Measurements from ENCODE around the gene GABBR2.

The GABBR2 gene

DNA sequence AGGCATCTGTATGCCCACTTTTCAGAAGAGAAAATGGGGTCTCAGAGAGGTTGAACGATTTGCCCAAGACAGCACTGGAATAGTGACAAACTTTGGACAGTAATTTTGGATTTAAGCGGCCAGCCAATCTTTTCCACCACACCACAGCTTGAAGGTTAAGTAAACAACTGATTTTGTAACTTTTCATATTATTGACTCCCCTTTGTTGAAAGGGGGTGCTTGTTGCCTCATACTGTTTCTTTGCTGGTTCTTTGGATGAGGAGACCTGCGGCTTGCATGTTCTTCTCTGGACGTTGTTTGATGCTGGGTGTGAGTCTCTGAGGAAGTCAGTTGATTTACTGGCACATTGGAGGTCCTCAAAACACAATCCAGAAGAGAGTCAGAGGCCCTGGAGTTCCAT is 11.7 kb upstream of the GABBR2 start:
- DNase-seq (ENCODE audit: low spot score) = no peak

GRCh38 chr9:98719055-98719454 is 10.3 kb upstream of the GABBR2 start:
- no peak for DNase-seq (ENCODE audit: low spot score)

DNA sequence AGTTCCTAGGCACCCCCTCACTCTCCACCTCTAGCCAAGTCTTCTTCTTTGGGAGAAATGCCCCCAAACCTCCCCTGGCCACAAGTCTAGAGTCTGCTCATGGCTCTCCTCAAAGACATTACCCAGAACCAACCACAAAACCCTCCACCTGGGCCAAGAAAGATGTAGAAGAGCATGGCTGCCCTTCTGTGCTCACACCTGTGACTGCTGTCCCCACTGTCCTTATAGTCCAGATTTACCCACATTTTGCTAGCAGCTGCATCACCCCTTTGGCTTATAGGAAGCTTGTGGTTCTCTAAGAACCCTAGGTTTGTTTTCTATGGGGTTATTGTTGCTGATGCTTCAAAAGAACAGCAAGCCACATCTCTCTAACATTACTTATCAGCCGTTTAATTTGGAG is 6.1 kb upstream of the GABBR2 start:
- no peak for DNase-seq (ENCODE audit: low spot score)

GRCh38 chr9:98712987-98713386 is 4.3 kb upstream of the GABBR2 start:
- no peak for DNase-seq (ENCODE audit: low spot score)

GRCh38 chr9:98709968-98710965 is 1.5 kb upstream of the GABBR2 start:
- no peak for DNase-seq (ENCODE audit: low spot score)

DNA sequence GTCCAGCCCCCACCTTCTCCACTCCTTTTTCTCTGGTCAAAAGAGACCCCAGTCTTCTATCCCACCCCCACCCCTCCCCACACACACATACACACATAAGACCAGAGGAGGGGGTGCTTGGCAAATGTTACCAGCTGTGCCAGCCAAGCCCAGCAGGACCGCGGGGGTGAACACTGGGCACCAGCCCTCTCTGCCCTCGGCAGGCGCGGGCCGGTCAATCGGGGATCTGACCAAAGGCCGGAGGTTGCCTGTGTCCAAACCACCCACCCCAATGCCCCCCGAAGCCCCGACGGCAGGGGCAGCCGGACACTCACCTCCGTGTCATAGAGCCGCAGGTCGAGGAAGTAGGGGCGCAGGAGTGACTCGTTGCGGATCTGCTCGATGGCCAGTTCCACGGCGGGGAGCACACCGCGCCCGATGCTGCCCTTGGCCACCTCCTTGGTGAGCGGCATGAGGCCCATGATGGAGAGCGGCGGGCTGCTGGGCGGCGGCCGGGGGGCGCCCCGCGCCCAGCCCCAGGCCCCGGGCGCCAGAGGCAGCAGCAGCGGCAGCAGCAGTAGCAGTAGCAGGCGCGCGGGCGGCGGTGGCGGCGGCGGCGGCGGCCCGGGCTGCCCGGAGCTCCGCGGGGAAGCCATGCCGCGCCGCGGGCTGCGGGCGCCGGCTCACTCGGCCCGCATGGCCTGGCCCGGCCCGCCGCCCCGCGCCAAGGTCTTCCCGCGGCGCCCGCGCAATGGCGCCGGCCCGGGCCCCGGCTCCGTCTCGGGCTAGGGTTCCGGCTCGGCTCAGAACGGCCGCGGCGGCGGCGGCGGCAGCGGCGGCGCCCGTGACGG is 417 bp downstream of the GABBR2 start:
- DNase-seq (ENCODE audit: low spot score) = no peak

DNA sequence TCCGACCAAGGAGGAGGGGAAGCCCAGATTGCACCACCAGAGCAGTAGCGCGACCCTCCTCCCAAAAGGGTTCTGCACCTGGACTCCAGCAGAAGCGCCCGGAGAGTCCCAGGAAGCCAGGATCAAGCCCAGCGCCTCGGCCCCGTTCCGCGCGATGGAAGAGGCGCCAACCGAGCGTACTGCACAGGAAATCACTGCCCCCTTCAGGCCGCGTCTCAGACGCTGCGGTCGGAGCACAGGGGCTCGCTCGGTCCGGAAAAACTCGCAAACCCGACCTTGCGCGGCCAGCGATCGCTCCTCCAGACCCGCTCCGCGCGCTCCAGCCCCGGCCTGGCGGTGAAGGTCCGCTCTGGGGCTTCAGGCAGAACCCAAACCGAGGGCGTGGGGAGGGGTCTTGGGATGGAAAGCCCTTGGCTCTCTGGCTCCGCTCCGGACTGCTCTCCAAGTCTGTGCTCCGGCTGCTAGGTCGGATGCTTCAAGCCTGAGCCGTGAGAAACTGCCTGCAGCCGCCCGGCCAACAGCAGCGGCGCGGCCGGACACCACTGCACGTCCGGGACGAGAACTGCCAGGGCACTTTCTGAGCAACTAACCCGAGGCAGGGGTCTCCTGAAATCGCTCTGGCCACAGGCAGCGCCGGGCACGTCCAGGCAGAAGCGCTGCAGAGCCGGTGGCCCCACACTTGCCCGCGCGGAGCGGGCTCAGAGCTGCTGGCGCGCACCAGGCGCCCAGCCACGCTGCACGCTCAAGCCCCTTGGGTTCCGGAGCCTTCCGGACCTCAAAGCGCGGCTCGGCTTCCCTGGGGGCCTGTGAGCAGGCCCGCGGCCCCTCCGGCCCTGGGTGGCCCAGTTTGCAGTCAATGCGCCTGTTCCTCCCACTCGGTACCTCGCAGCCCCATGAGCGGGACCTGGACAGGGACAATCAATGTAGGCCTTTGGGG is 1.3 kb downstream of the GABBR2 start:
- DNase-seq (ENCODE audit: low spot score) = no peak

GRCh38 chr9:98706651-98707165 is 2.0 kb downstream of the GABBR2 start:
- no peak for DNase-seq (ENCODE audit: low spot score)

- DNase-seq (ENCODE audit: low spot score) = no peak
These were observed 5.8 kb downstream of the GABBR2 start for GRCh38 chr9:98702835-98703380.

GRCh38 chr9:98702340-98702739 is 6.4 kb downstream of the GABBR2 start:
- no peak for DNase-seq (ENCODE audit: low spot score)

DNA sequence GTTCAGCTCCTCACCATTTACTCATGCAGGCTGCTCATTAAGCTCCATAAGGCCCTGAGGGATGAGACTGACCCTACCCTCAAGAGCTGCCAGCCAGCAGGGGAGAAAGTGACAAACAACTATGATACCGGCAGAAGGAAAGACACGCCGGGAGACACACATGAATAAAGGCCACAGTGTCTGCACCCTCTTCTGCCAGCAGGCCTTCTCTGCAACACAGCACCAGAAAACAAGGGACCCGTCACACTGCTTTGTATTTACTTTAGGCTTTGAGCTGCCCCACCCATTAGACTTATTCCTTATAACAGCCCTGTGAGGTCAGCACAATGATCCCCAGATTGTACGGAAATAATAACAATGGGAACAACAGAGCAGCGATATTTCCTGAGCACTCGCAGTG is 7.2 kb downstream of the GABBR2 start:
- no peak for DNase-seq (ENCODE audit: low spot score)

DNA sequence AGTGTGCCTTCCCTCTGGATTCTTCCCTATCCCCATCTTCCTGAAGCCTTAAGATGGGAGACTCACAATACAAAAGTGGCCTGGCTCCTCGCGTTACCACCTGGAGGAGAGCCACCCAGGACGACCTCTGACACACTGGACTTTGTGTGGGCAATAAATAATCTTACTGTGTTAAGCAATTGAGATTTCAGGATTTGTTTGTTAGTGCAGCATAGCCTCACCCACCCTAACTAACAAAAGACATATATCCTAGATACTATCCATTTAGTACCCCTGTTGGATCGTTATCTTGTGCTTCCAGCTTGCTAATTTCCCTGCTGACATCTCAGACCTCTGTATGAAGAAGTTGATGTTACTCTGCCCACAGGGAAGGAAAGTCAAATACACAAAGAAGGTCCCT is 7.9 kb downstream of the GABBR2 start:
- no peak for DNase-seq (ENCODE audit: low spot score)

GRCh38 chr9:98698856-98699255 is 9.9 kb downstream of the GABBR2 start:
- DNase-seq (ENCODE audit: low spot score) = no peak

- DNase-seq (ENCODE audit: low spot score) = no peak
These were observed 13.8 kb downstream of the GABBR2 start for GRCh38 chr9:98694943-98695342.

DNA sequence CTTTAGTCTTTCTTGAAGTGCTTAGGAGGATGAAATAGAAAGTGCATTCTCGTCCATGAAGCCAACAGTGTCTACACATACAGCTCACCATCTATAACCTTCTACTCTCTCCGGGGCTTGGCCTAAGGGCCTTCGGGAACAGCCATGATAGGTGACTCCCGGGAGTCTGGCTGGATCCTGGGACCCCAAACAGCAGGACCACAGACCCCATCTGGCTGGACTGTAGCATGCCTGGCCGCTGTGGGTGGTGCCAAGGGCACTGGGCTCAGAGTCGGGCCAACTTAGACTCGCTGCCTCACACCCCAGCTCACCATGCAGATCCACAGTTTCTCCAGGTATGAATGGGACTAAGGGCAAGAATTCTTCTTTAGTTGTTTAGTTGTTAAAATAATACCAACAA is 16.3 kb downstream of the GABBR2 start:
- DNase-seq (ENCODE audit: low spot score) = no peak

DNA sequence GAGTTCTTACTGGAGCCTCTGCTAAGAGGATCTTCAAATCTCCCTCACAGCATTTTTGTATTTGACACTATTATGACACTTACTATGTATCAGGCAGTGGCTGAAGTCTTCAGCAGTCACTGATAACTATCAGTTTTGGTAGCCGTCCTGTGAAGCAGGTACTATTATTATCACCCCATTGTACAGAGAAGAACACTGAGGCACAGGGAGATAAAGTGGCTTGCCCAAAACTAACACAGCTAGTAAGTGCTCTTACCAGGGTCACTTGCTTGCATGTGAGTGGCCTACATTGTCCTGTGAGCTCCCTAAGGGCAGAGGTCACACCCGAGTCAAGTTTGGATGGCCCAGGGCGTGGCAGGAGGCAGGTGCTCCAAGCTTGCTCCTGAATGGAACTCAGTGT is 16.8 kb downstream of the GABBR2 start:
- DNase-seq (ENCODE audit: low spot score) = no peak

GRCh38 chr9:98690686-98691085 is 18.0 kb downstream of the GABBR2 start:
- no peak for DNase-seq (ENCODE audit: low spot score)

GRCh38 chr9:98688710-98689495 is 19.8 kb downstream of the GABBR2 start:
- DNase-seq (ENCODE audit: low spot score) = no peak

DNA sequence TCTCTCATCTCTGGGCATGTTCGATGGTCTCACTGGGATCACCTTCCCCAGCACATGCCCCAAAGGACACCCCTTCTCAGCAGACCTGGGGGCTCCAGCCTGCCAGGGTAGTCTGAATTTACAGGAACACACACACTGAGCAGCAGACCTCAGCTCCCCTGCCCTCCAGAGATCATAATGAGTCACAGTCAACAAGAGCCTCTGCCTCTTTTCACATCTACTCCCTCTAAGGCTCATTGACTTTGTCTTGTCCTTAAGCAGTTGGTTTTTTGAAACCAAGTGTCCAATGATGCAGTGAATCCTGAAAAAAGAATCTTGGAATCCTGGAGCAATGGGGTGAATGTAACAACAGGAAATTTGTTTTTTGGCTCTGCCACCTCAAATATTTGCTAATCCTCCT is 20.8 kb downstream of the GABBR2 start:
- no peak for DNase-seq (ENCODE audit: low spot score)

Measured in globus pallidus (tissue), 1 donor.